Measurements from ENCODE around the gene HIPK3. TPM values are rescaled to one million over a fixed set of nuclear protein-coding genes. Genes with fewer than 3 reads are reported as not detected.

Gene HIPK3
- total and polyA plus RNA-seq, 9 of the 15 experiments (the other 6 are each of a cell fraction or from before 2014, with no cell fraction given), result 2.3 to 19.6 (median 7.5) TPM

DNA sequence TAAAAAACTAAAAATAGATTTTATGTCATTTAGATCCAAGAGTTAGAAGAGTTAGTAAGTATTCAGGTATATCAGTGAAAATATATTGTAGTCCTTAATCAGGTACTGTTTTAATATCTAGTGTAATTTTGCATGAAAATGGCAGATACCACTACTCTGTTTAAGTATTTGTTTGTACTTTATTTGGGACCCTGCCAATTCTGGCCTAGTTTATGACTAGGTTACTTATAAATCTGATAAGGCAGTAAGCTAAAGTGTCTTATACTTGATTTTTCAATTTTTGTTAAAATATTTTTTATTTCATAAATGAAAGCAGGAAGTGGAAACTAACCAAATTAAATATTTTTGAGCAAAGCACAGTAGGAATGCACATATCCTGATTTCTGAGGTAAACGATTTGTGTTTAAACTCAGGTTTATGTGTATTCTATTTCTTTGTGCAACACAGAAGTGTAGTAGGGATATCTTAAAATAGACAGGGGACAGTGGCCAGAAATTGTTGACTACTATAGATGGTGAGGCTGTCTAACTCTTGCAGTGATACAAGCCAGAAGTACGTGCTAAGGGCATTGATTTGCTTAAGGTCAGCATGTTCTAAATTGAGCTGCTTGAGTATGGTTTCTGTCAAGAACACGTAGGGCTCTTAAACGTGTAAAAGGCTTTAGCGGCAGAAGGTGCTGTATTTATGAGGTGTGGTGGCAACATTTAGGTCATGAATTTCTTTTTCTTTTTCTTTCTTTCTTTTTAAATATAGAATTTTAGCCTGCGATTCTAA, 34.0 kb downstream of the HIPK3 start:
- Histone ChIP-seq H4K20me1 (replicated peaks; ENCODE audit: control insufficient read depth, insufficient read depth, low read length) (no peaks in the 10 kb centered on the region), H3K36me3 (ENCODE audit: control insufficient read depth, insufficient read depth, low read length) (peaks cover 14% of the 10 kb centered on the region; the same call in 1 of the 3 replicates), H3K4me2 (ENCODE audit: insufficient read depth, low read length) (no peak overlapping the region), H2AFZ (ENCODE audit: low read depth, low read length) (no peak overlapping the region), H3K9me3 (replicated peaks; ENCODE audit: control insufficient read depth, insufficient read depth, low read depth, low read length) (no peaks in the 10 kb centered on the region), H3K4me1 (replicated peaks in 1 of 2; ENCODE audit: control insufficient read depth in 2 of 2, insufficient read depth in 2 of 2, low read length in 2 of 2) (no peaks in the 10 kb centered on the region), H3K9ac (ENCODE audit: insufficient read depth in 1 of 2, low read depth in 2 of 2, low read length in 2 of 2) (no peak overlapping the region), H3K9me1 (ENCODE audit: control insufficient read depth, insufficient read depth, low read length) (no peaks in the 10 kb centered on the region), H3K27ac (ENCODE audit: extremely low read depth, low read depth, low read length) (no peak overlapping the region), H3K79me2 (ENCODE audit: control insufficient read depth, insufficient read depth, low read length) (peaks cover 8% of the 10 kb centered on the region; the same call in 2 of the 3 replicates), H3K27me3 (ENCODE audit: control insufficient read depth in 2 of 2, insufficient read depth in 2 of 2, low read length in 2 of 2) (no peaks in the 10 kb centered on the region), H3K4me3 (no peak overlapping the region)
- FAIRE-seq (no peak), DNase-seq (ENCODE audit: extremely low read depth in 1 of 4, low spot score in 3 of 4) (no peak), ATAC-seq (no peak)
- intact Hi-C loops (cut with micrococcal nuclease) (no loop called here), in situ Hi-C loops (cut with MboI) (no loop called here)
- WGBS (ENCODE audit: insufficient coverage, low coverage, missing lambda C conversion rate), result 84% methylated on average over 6 of the region's 6 CpGs
- BruUV-seq (replicated peaks), result no TSS peak
- ChIA-PET CTCF (ENCODE audit: low intra/inter-chr PET ratio) (interaction anchor here (0.7 kb wide), 1 partner anchor 98 kb away, joined by 5 read pairs; no protein-coding TSS in a partner anchor), POLR2A (interaction anchor here (0.6 kb wide), 1 partner anchor 77 kb away, joined by 3 read pairs; no protein-coding TSS in a partner anchor)
- TF ChIP-seq STAG1 (CRISPR knock-in tag; IDR thresholded peaks at IDR 0.05; ENCODE audit: borderline replicate concordance), result no peak
- no peak for TF ChIP-seq MTA3 (IDR thresholded peaks at IDR 0.05; ENCODE audit: borderline replicate concordance)
- TF ChIP-seq, protein P1, sequence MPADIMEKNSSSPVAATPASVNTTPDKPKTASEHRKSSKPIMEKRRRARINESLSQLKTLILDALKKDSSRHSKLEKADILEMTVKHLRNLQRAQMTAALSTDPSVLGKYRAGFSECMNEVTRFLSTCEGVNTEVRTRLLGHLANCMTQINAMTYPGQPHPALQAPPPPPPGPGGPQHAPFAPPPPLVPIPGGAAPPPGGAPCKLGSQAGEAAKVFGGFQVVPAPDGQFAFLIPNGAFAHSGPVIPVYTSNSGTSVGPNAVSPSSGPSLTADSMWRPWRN (IDR thresholded peaks at IDR 0.05; ENCODE audit: low read depth), result no peak
- TF ChIP-seq ZNF561 (CRISPR knock-in tag; conservative IDR thresholded peaks at IDR 0.05), result no peak
- no peak for TF ChIP-seq ZNF274 (IDR thresholded peaks at IDR 0.05; ENCODE audit: borderline replicate concordance, low read depth, low read length)
- TF ChIP-seq, protein P2, sequence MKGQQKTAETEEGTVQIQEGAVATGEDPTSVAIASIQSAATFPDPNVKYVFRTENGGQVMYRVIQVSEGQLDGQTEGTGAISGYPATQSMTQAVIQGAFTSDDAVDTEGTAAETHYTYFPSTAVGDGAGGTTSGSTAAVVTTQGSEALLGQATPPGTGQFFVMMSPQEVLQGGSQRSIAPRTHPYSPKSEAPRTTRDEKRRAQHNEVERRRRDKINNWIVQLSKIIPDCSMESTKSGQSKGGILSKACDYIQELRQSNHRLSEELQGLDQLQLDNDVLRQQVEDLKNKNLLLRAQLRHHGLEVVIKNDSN (CRISPR knock-in tag; IDR thresholded peaks at IDR 0.05), result no peak
- no peak for TF ChIP-seq PCBP1 (IDR thresholded peaks at IDR 0.05; ENCODE audit: low read depth, low read length, poor library complexity, severe bottlenecking)
- TF ChIP-seq DIDO1 (tag; IDR thresholded peaks at IDR 0.05; ENCODE audit: low read depth), result no peak
- TF ChIP-seq, protein P3, sequence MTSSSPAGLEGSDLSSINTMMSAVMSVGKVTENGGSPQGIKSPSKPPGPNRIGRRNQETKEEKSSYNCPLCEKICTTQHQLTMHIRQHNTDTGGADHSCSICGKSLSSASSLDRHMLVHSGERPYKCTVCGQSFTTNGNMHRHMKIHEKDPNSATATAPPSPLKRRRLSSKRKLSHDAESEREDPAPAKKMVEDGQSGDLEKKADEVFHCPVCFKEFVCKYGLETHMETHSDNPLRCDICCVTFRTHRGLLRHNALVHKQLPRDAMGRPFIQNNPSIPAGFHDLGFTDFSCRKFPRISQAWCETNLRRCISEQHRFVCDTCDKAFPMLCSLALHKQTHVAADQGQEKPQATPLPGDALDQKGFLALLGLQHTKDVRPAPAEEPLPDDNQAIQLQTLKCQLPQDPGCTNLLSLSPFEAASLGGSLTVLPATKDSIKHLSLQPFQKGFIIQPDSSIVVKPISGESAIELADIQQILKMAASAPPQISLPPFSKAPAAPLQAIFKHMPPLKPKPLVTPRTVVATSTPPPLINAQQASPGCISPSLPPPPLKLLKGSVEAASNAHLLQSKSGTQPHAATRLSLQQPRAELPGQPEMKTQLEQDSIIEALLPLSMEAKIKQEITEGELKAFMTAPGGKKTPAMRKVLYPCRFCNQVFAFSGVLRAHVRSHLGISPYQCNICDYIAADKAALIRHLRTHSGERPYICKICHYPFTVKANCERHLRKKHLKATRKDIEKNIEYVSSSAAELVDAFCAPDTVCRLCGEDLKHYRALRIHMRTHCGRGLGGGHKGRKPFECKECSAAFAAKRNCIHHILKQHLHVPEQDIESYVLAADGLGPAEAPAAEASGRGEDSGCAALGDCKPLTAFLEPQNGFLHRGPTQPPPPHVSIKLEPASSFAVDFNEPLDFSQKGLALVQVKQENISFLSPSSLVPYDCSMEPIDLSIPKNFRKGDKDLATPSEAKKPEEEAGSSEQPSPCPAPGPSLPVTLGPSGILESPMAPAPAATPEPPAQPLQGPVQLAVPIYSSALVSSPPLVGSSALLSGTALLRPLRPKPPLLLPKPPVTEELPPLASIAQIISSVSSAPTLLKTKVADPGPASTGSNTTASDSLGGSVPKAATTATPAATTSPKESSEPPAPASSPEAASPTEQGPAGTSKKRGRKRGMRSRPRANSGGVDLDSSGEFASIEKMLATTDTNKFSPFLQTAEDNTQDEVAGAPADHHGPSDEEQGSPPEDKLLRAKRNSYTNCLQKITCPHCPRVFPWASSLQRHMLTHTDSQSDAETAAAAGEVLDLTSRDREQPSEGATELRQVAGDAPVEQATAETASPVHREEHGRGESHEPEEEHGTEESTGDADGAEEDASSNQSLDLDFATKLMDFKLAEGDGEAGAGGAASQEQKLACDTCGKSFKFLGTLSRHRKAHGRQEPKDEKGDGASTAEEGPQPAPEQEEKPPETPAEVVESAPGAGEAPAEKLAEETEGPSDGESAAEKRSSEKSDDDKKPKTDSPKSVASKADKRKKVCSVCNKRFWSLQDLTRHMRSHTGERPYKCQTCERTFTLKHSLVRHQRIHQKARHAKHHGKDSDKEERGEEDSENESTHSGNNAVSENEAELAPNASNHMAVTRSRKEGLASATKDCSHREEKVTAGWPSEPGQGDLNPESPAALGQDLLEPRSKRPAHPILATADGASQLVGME (CRISPR knock-in tag; IDR thresholded peaks at IDR 0.05), result no peak
- TF ChIP-seq RAD21 (CRISPR knock-in tag; conservative IDR thresholded peaks at IDR 0.05 in 1 of 2, IDR thresholded peaks at IDR 0.05 in 1 of 2), result no peak
- no peak for TF ChIP-seq NCOA4 (IDR thresholded peaks at IDR 0.05; ENCODE audit: partially characterized antibody)
- no peak for TF ChIP-seq ZNF224 (CRISPR knock-in tag; IDR thresholded peaks at IDR 0.05)
